GM21528 (cell line): ENCODE measurements around the gene CACNG4.

Experiments
- ATAC-seq: cut with Tn5 transposase; IDR thresholded peaks from one replicate; pipeline ENCODE4 v1.9.1; 2021; ENCODE audit warnings: mild to moderate bottlenecking, moderate library complexity; ENCODE audit not compliant: unreplicated experiment, low FRiP score

Gene CACNG4

DNA sequence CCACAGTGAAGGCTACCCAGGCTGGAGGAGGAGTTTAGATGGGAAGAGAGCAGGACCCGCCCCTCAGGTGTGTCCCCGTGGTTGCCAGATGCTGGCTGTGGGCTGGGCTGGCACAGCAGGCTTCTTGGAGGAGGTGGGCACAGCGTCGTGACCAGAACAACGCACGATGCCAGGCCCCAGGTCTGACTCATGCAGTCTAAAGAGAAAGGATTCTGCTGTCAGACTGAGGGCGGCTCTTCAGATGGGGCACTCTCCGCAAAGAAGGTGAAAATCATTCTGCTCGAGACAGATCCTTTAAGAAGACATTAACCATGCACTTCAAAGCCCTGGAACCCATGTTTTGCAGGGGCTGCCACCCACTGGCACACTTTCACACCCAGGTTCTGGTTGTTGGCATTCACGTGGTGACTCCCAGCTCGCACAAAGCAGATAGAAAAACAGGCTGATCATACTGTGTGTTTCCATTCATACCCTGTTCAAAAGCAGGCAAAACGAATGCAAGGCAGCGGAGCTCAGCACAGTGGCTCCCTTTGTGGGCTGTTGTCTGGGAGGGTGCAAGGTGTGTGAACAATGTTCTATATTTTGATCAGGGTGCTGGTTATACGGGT, 19.0 kb downstream of the CACNG4 start:
- no peak for ATAC-seq

DNA sequence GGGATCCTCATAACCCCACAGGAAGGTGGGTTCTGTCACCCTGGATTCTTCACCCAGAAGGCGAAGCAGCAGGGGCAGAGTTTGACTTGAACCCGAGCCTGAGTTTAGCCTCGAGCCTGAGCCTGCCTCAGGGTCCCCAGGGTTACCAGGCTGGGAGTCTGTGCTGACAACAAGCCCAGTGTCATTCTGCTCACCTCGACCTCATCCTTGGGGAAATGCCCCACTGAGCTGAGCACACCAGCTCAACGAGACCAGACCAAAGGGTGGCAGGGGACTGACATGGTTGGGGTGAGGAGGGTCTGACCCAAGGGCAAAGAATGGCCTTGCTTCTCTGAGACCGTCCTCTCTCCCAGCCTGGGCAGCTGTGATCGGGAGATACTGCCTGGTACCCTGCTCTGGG, 20.2 kb downstream of the CACNG4 start:
- no peak for ATAC-seq

DNA sequence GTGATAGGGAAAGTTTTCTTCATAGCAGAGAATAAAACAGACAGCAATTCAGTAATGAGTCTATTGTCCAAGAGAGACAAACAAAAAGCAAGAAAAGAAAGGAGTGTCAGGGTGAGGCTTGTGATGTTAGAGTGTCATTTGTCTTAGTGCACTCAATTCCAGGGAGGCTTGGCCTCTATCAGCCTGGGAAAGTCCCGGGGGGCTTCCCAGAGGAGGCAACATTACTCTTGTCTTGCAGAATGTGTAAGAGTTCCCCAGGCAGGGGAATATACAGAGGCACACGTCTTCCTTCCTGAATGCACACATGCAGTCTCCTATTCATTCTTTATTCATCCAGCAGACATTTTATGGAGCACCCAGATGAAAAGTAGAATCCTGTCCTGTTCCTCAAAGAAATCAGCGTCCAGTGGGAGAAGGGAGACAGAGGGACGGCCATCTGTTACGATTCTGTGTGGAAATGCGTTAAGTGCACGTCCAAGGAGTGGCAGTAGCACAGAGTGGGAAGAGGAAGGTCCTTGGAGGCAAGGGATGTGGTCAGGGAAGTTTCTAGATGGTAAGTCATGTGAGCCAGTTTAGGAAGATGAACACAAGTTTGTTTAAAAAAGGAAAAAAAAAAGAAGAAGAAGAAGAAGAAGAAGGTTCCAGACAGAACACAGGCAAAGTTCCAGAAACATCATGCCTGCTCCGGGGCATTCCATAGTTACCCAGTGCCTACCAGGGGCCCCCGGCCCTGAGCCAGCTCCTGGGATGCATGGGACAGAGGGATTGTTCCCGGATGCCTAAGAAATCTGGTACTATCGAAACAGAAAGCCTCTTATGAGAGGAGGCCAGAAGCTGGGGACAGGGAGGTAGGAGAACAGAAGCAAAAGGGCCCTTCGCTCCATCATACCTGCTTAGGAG, 21.1 kb downstream of the CACNG4 start:
- ATAC-seq = no peak

DNA sequence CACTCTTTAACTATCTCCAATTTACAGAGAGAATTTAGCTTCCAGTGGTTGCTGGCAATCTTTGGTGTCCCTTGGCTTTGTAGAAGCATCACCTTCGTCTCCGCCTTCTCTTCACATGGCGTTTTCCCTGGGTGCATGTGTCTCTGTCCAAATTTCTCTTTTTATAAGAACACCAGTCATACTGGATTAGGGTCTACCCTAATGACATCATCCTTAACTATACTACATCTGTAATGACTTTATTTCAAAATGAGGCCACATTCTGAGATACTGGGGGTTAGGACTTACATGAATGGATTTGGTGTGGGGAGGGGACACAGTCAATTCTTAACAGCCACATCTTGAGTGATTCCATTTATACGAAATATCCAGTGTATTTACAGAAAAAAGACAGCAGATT, 22.2 kb downstream of the CACNG4 start:
- ATAC-seq = no peak

DNA sequence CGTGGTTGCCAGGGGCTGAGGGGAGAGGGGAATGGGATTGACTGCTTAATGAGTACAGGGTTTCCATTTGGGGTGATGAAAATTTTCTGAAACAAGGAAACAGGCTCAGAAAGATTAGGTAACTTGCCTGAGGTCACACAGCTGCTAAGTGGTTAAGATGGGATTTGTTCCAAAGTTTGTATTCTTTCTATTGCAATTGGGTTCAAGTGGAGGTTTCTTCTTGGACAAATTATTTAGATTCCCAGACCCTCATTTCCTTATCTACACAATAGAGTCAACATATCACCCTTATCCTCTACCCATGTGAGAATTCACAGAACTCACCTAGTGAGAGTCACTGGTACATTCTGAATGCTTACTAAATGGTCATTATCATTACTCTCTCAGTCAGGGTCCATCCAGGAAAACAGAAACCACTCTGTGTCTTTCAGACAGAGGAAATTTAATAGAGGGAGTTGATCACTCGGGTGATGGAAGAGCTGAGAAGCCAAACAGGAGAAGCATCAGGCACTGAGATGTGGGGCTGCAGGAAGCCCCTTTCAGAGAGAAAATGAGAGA, 22.6 kb downstream of the CACNG4 start:
- ATAC-seq = no peak

DNA sequence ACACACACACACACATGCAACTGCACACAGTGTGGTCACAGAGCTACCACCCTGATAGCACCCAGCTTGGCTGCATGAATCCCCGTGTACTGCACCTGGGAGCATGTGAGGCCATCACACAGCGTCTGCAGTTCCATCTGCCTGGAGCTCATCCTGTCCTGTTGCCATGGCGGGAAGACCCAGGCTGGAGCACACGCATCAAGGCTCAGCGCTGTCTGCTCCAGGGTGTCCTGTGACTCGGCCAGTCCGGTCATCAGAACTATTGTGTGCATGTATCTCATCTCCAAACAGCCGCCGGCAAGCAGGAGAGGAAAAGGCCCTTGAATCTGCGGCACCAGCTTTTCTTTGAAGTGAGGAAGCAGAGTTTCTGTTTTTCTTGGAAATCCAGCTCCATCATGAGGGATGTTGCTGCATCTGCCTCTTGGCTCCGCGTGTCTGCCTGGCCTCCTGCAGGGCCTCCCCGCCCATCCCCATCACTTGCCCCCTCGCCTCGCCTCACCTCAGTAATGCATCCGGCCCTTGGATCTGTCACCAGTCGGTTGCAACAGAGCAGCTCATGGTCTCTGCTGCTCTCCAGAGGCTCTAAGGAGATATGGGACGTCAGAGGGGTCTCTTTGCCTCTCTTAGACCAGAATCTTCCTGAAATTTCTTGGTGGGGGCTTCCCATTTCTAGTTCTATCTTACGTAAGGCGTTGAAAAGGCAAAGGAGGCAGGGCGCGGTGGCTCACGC, 23.7 kb downstream of the CACNG4 start:
- ATAC-seq = no peak

DNA sequence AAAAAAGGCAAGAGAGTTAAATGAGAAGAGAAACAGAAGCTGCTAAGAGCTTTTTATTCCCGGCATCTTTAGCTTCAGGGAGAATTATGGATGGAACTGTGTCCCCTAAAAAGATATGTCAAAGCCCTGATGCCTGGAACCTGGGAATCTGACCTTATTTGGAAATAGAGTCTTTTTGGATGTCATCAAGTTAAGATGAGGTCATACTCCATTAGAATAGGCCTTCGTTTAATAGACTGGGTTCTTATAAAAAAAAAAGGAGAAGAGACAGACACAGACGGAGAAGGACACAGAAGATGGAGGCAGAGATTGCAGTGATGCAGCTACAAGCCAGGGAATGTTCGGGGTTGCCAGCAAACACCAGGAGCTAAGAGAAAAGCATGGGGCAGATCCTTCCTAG, 24.6 kb downstream of the CACNG4 start:
- ATAC-seq = no peak

DNA sequence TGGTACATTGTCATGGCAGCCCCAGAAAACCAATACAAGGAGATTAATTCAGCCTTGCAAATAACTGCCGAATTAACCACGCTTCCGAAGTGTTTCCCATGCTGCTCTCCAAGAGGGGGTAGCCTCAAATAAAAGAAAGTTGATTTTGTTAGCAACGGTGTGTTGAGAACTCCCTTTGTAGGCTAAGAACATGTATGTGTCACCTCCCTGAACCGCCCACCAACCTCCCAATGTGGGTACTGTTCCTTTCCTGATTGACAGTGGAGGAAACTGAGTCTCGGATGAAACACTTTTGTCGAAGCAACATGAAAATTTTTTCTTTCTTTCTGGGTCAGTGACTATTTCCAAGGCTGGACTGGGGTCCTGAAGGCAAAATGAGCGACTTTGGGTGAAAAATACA, 25.1 kb downstream of the CACNG4 start:
- ATAC-seq = no peak

DNA sequence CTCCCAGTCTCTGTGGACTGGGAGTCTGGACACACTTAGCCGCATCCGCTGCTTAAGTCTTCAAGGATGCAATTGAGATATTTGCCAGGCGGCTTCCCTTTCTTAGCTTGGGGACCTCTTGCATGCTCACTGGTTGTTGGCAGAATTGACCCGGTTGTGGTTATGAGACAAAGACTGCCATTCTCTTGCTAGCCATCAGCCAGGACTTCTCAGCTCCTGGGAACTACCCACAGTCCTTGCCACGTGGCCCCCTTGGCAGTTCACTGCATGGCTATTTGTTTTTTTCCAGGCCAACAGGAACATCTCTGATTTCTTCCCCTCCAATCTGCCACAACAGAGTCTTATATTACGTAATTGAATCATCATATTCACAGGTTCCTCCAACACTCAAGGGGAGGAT, 25.5 kb downstream of the CACNG4 start:
- no peak for ATAC-seq

DNA sequence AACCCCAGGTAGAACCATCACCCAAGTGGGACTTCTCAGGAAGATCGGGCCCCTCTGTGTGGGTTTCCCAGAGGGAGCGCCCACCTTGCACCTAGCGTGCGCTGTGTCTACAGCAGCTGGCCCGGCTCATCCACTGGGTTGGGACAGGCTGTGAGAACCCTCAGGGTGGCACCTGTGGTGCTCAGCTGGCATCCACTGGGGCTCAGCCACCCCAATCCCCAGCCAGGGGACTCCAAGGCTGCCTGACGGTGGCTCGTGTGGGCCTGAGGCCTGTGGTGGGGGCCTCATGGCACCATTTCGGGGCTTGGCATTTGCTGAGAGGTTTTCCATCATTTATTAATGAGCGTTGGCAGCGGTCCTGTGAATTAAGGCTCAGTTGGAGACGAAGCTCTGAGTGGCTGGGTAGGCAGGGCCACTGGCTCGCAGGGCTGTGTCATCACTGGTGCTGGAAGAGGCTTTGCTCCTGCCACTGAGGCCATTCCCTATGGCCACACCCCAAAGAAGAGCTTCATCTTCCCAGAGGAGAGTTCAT, 28.5 kb downstream of the CACNG4 start:
- ATAC-seq = no peak

DNA sequence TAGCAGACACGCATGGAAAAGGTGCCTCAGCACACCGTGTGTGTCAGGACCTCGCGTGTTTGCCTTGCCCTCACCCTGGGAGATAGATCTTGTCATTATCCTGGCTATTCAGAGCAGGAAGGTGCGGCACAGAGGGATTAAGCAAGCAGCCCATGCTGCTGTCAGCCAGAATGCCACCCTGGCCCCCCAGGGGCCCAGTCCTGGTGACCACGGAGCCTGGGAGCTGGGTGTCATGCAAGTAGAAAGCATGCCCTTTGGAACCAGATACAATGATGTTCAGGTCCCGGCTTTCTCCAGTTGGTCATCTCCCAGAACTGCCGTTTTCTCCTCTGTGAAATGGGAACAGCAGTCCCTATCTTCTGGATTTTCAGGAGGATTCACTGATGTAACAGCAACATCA, 29.9 kb downstream of the CACNG4 start:
- no peak for ATAC-seq

DNA sequence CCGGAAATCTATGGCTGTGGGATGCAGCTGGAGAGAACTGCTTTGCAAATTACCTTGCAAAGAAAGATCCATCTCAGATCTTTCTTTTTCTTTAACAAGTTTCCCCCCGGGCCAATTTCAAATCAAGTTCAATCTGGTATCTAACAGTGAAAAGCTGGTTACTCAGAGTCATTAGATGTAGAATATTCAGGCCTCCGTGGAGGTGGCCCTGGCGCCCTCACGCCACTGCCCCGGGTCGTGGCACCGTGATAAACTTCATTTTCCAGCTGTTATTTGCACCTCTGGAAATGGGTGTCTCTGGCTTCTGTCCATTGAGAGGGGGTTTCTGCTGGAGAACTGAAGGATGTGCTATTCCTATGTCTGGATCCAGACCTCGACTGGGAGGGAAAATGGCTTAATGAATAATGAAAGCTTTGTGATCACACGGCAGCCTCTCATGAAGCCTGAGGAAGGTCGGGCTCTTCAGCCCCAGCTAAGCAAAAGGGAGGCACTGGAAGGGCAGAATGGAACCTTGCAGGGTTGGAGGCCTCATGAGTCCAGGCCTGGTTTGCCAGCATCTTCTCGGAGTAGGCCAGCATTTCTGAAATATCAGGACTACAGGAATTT, 30.5 kb downstream of the CACNG4 start:
- no peak for ATAC-seq

DNA sequence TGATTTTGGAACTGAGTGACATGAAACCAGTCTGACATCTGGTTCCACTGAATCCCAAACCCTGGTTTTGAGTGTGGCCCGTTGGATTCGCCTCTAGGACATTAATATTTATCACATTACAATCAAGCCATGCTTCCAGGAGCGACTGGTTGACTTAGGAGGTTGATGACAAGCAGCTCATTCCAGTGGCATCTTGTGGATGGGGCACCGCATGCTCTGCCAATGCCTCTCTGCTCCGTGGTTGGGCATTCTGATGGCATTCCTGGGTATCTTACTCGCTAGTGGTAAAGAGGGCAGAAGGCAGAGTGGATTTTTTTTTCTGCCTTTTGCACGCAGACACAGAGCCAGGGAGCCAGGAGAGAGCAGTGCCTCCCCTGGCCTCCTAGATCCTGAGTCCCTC, 31.4 kb downstream of the CACNG4 start:
- ATAC-seq = no peak

DNA sequence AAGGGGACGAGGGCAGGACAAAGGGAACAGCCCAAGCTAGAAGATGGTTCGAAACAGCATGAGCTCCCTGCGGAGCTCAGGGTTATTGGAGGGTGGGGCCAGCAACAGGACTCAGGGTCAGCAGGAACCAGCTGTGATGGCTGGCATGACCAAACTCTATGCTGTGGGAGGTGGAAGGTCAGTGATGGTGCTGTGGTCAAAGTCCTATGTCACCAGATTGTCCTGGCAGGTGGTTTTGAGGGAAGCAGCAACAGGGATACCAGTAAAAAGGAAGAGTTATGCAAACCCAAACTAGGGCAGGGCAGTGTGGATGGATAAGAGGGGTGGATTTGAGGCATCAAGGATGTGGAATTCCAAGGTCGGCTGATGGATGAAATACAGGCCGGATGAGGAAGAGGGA, 32.4 kb downstream of the CACNG4 start:
- no peak for ATAC-seq

DNA sequence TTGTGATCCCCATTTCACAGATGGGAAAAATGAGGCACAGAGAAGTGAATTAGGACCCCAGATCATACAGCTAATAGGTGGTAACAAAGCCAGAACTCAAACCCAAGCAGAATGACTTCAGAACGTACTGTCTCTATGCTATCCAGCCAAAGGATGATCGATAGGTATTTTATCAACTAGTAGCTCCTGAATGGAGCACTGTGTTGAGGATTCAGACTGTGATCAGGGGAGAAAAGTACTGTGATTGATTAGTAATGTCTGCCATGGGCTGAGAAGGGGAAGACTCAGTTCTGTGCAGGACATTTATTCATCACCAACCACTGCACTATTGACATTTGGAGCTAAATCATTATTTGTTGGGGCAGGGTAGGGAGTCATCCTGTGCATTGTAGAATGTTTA, 38.7 kb downstream of the CACNG4 start:
- ATAC-seq = no peak

DNA sequence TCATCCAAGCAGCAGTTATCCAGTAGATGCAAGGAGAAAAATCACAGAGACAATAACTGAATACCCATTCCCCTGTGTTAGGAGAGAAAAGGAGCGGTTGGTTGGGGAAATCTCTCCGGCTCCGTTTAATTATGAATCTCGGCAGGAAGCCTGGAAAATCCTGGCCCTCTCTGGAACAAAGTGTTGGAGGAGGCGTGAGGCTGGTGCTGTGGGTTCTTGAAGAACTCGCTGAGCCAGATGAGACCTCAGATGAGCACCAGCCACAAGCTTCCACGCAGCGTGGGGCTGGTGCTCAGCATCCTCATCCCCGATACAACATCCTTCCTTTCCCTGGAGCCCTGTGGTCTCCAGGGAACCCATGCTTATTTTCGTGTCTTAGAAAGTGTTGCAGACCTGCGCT, 39.7 kb downstream of the CACNG4 start:
- ATAC-seq = no peak

DNA sequence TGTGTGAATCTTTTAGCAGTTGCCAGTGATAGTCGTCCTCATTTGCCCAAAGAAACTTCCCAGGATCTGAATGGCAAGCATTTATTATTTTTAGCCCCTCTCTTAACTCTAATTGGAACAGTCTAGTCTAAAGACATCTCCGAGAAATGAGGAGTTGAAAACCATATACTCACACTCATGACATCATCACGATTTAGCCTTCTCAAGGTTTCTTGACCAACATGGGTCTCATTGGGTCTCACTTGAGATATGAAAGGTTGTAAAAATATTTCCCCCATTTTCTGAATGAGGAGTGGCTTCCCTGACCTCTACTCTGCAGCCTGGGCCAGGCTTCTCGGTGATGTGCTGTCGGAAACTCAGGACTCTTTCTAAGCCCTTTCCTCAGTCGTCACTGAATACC, 42.8 kb downstream of the CACNG4 start:
- no peak for ATAC-seq

DNA sequence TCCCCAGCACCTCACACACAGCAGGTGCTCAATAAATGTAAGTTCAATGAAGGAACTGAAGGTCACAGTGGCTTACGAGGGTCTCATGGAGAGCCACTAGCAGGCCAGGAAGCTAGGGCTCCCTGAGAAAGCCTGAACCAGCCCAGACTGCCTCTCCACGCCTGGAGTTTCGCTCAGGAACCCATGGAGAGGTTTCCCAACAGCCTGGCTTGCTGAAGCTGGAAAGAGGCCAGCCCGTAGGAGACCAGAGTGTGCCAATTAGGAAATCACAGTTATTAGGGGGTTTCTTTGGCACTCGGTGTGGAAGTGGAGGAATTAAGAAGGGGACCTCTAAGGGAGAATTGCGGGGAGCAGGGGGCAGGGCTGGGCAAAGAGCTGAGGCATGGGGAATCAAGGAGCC, 43.6 kb downstream of the CACNG4 start:
- ATAC-seq = no peak

DNA sequence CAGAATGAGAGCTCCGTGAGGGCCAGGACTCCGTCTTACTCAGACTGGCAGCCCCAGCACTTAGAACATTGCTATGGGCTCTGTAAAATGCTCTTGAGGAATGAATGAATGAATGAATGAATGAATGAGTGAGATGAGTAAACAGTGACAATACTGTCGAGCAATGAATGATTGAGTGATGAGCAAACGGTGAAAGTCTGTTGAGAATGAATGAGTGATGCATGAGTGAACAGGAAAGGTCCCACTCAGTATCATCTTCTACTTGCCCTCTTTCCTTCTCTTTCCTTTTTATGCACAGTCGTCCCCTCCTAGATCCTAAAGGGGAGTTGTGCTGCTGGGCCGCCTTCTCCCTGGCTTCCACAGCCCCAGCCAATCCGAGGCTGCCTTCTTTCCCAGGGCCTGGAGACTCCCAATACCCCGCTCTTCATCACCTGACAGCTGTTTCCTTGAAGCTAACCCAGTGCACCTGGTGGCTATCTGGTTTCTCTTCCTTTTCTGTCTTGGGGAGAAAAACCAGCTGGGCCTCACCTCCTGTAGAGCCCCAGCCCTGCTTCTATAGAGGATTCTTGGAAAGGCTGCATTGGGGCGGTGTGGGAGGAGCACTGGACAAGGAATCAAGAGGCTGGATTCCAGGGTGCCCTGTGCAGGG, 47.1 kb downstream of the CACNG4 start:
- ATAC-seq = peak; percentile 66

DNA sequence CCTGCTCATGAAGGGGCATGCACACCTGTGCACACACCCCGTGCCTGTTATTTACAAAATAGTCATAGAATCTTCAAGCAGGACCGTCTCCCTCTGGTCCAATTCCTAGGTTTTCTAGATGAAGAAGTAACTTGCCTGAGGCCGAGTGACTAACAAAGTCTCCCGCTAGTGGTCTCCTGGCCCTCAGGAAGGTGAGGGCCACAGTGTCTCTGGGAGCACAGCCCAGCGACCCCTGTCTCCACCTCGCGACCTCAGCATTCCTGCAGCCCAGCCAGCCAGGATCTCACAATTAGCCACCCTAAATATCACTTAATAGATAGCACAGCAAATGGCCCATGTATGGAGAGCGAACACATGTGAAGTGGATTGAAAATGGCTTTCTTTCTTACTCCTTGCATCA, 49.4 kb downstream of the CACNG4 start:
- no peak for ATAC-seq
